Renal cortex interstitium (tissue), 11 donors: Measurements from ENCODE around the gene MVB12B. TPM values are rescaled to one million over a fixed set of nuclear protein-coding genes. Genes with fewer than 3 reads are reported as not detected.

ENCODE experiments used
- DNase-seq, 11 donors: peaks; one replicate each; pipeline ENCODE4 v3.0.0-alpha.2; 2013; ENCODE audit warnings: low read depth in 9 of 11, low spot score in 4 of 11; ENCODE audit errors: extremely low read depth in 1 of 11
- polyA plus RNA-seq, 3 donors: library from polyadenylated mRNA; unstranded; fragments of 120-200 nt; gene quantifications; one replicate each; pipeline ENCODE4 v1.2.1, GENCODE V29; 2013; ENCODE audit not compliant: insufficient read length in 3 of 3

Gene MVB12B
- polyA plus RNA-seq, 3 donors: 15.4 to 19.3 (median 16.3) TPM

- DNase-seq: no peak
Measured at GRCh38 chr9:126390923-126391322, 64.3 kb downstream of the MVB12B start.

DNA sequence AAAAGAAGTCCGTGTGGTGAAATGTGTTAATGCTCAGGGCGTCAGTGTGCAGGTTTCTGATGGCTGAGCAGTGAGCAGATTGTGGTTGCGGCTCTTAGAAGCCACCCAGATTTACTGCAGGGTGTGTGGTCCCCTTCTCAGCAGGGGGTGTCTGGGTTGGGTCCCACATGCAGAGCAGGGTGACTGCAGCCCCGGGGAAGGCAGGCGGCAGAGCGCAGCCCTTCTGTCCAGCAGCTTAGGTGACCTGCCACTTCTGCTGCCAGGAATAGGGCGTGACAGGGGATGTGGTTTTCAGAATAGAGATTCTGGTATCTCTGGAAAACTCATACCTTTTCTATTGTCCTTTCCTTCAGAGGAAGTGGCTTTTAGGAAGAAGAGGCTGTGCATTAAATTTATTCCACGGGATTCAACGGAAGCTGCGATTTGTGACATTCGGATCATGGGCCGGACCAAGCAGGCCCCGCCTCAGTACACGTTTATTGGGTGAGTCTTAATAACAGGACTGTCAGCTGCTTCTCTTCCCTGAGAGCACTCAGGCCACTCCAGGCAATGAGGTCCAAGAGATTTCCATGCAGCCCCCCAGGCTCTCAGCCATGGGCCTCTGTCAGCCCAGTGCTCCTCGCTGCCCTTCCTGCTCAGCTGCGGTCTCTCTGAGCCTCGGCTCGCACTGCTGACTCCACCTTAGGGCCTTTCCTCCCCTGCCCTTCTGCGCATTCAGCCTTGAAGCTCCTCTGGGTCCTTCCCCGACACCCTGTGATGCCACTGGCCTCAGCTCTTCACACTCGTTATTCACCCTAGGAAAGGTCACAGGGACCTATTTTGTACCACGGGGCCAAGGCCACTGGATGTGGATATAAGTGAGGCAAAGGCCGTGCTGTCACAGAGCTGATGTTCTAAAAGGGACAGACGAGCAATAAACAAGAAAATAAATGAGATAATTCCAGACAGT, 65.4 kb downstream of the MVB12B start:
- no peak for DNase-seq

- DNase-seq: no peak
Measured at GRCh38 chr9:126392662-126393371, 66.2 kb downstream of the MVB12B start.

DNA sequence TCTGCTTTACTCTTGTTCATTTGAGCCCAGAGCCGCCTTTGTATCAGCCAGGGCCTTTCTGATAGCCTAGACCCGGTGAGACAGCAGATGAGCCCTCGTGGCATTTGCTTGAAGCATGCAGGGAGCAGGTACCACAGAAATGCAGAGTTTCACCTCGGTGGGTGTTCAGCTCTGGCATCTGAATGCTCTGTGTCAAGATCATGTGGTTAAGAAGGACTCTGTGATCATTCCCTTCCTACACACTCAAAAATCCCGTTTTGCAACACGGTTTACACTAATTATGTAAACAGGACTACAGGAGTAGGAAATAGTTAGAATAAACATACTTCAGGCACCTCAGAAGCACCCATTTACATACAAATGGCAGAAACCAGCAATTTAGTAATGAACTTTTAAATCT, 67.2 kb downstream of the MVB12B start:
- DNase-seq: no peak

GRCh38 chr9:126394802-126395201, 68.2 kb downstream of the MVB12B start:
- no peak for DNase-seq

DNA sequence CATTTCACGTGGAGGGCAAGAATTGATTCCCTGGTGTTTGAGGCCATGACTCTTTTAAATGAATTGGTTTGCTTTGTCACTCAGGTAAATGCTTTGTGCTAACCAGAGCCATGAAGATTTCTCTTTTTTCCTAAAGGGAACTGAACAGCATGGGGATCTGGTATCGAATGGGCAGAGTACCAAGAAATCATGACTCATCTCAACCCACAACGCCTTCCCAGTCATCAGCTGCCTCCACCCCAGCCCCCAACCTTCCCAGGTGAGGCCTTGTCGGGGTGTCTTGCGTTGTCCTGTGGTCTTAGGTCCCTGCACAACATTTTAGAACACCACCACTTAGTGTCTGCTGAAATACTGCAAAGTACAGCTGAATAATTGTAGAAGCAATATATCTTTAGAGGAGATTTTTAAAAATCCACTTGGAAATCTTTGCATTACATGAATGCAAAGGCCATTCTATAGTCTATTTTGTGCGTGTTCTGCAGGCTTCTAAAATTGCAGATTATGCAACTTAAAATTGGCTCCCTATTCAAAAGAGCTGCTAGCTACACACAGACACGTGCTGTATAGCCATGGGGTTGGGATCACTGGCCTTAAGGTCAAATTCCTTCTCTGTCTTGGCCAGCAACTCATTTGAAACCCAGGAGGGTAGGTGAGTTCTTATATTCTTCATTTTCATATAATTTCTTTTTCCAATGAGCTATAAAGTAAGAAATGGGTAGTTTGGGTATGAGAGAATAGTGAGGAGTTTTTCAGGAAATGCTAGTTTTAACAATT, 69.0 kb downstream of the MVB12B start:
- DNase-seq: no peak

DNA sequence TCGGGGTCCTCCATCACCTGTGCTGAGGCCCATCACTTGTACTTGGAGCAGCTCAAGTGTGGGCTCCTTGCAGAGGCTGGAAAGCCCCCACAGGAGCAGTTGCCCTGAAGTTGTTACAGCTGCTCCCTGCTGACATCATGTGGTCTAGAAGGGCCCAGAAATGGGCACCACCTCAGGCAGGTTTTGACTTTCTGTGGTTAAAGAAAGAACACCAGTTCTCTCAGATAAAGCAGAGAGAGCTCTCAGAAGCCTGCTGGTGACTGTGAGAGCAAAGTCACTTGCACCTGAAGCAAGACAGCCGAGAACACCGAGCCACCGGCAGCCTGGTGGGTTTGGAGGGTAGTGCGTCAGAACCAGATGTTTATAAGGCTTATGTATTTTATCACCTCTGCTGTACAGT, 70.4 kb downstream of the MVB12B start:
- no peak for DNase-seq

DNA sequence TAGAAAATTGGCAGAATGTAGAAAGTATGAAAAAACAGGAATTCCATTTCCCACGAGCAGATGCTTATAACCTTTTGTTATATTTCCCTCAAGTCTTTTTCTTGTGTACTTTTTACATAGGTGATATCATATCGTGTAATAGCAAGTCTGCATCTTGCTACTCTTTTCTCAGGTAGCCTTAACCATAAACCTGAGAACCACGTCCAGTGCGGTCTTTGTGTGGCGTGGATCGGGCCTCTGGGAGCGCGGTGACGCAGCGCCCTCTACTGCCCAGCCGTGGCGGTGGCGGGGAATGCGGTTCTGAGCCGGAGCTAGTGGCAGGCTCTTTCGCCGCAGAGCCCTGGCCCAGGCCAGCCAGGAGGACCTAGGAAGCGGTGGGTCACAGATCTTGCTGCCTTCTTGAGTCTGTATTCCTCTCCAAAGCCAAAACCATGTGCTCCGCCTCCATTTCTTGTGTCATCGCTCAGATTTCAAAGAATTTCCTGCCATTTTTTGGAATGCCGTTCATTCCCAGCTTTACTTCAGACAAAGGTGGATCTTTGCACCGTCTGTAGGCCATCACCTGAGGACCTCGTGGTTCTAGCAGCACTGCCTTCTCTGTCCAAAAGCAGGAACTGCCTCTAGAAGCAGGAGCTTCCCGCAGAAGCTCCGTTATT, 71.9 kb downstream of the MVB12B start:
- DNase-seq: peak in 6 of 11 donors; percentile 49 to 65 (median 57)

DNA sequence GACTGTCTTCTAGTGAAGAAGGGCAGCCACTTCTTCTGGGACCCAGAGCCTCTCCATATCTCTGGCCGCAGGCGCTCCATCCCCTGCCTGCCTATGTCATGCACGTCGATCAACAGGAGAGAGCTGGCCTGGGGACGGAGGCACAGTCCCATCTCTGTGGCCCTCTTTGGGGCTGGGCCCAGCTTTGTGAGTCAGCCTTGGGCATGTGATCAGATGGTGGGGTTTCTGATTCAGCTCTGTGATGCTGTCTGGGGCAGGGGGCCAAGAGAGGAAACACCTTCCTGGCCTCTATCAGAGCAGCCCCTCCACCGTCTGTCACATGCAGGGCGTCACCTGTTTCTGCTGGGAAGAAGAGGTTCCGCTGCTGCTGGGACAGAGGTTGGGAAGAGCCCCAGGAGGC, 72.6 kb downstream of the MVB12B start:
- no peak for DNase-seq

- DNase-seq: no peak
Measured at GRCh38 chr9:126399789-126400188, 73.2 kb downstream of the MVB12B start.

- DNase-seq: no peak
Measured at GRCh38 chr9:126400571-126400970, 73.9 kb downstream of the MVB12B start.

DNA sequence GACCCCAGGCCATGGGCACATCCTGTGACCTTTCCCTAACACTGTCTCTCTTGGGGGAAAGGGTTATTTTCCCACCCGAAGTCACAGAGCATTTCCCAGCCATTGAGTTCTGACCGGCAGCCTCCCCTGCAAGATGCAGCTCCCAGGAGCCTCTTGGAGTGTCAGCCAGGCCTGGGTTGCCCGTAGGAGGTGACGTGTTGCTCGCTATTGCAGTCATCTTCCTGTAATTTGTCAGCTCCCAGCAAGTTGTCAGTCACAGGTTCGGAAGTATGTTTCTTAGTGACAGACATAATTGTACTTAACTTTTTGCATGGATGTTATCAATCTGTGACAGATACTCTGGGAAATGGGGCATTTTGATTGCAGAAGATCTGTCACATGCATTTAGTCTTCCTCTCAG, 74.5 kb downstream of the MVB12B start:
- no peak for DNase-seq

DNA sequence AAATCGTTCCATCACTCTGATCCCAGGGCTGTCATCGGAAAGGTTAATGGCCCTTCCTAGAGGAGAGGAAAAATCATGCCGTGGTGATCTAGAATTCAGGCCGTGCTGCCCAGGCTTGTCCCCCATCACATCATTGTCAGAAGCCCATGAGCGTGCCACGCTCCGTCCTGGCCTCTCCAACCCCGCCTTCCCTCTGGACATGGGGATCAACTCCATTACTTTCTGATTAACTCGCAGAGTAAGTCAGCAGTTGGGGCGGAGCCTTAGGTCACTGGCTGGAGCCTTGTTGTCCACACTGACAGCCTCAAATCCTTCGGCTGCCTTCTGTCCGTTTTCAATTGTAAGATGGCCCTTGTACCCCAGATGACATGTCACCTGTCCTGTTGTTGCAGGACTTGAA, 75.0 kb downstream of the MVB12B start:
- DNase-seq: no peak

GRCh38 chr9:126403397-126403796, 76.8 kb downstream of the MVB12B start:
- DNase-seq: no peak

DNA sequence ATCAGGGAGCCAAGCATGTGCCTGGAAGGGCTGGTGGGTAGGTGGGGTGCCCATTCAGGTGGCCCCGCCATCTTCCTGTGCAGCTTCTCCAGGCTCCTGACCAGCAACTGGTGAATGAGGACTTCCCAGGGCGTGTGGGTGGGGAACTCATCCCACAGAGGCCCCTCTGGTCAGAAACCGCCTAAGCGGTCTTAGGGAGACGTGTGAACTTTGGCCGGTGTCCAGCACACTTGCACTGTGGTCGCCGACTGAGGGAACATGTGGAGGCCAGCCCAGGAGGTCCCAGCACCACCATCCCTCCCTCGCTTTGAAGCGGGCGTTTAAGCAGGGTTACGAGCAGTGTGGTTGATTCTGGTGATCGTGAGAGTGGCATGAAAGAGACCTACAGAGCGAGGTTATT, 77.8 kb downstream of the MVB12B start:
- DNase-seq: no peak

DNA sequence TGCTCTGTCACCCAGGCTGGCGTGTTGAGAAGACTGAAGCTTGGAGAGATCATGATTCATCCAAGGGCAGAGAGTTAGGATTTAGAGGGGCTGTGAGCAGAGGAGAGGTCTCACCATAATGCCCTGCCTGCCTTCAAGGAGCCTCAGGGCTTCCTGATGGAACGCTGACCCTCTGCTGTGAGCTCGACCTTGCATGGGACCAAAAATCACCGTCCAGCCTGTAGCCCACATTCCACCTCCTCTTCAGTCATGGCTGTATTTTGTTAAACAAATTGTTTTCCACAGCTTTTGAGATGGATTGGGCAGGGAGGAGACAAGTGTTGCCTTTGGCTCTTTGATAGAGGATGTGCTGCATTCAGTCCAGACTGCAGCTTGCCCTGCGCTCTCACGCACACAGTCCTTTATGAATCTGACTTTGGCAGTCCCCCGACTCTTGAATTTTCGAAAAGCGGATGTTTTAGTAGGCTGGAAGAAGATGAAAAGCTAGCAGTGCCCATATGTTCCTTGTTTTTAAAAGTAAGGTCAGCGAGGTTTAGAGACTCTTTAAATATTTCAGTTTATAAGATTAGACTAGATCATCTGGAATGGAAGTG, 79.5 kb downstream of the MVB12B start:
- peak in 1 of 11 donors; percentile 34 for DNase-seq

- DNase-seq: no peak
Measured at GRCh38 chr9:126407114-126407870, 80.7 kb downstream of the MVB12B start.

- no peak for DNase-seq
Measured at GRCh38 chr9:126408004-126408403, 81.4 kb downstream of the MVB12B start.
